HG02840 (cell line): ENCODE data around the gene PPP1R14D.
"Not testable (repeated sequence)": the region's sequence is repeated elsewhere in the genome, so short reads cannot be mapped to it uniquely, and the experiment has no call there.

Experiments
- ATAC-seq: cut with Tn5 transposase; IDR thresholded peaks from one replicate; pipeline ENCODE4 v1.9.1; 2021; ENCODE audit warnings: mild to moderate bottlenecking, moderate library complexity, moderate number of reproducible peaks; ENCODE audit not compliant: unreplicated experiment, low FRiP score

Gene PPP1R14D

GRCh38 chr15:40828447-40829036 lies at the start of gene PPP1R14D:
PPP1R14D (minus strand) TSS chr15:40828708; CDS start chr15:40828641, 67 bp downstream.
- ATAC-seq = no peak

GRCh38 chr15:40877694-40878093 lies 49.2 kb upstream of the PPP1R14D start:
- ATAC-seq = no peak

GRCh38 chr15:40875991-40876730 lies 47.7 kb upstream of the PPP1R14D start:
- ATAC-seq = no peak

GRCh38 chr15:40873694-40874561 lies 45.4 kb upstream of the PPP1R14D start, which contains the start of gene RHOV:
RHOV (minus strand) TSS chr15:40874234; CDS start chr15:40874139, 95 bp downstream.
- ATAC-seq = no peak

GRCh38 chr15:40872791-40873693 lies 44.5 kb upstream of the PPP1R14D start:
- no peak for ATAC-seq

- ATAC-seq = no peak
Measured at GRCh38 chr15:40871749-40872617, 43.5 kb upstream of the PPP1R14D start.

- ATAC-seq = no peak
Measured at GRCh38 chr15:40870716-40871115, 42.2 kb upstream of the PPP1R14D start.

GRCh38 chr15:40869686-40870085 lies 41.2 kb upstream of the PPP1R14D start:
- no peak for ATAC-seq

GRCh38 chr15:40867199-40867598 lies 38.7 kb upstream of the PPP1R14D start:
- ATAC-seq = no peak

- no peak for ATAC-seq
Measured at GRCh38 chr15:40863660-40864270, 35.3 kb upstream of the PPP1R14D start.

GRCh38 chr15:40861147-40861546 lies 32.6 kb upstream of the PPP1R14D start:
- ATAC-seq = not testable (repeated sequence)

GRCh38 chr15:40859206-40859851 lies 30.8 kb upstream of the PPP1R14D start:
- no peak for ATAC-seq

- no peak for ATAC-seq
Measured at GRCh38 chr15:40858706-40859105, 30.2 kb upstream of the PPP1R14D start.

GRCh38 chr15:40857601-40858341 lies 29.3 kb upstream of the PPP1R14D start:
- ATAC-seq = no peak

GRCh38 chr15:40856746-40857145 lies 28.2 kb upstream of the PPP1R14D start:
- ATAC-seq = no peak

GRCh38 chr15:40855706-40856234 lies 27.3 kb upstream of the PPP1R14D start:
- ATAC-seq = no peak

GRCh38 chr15:40854161-40854560 lies 25.7 kb upstream of the PPP1R14D start:
- ATAC-seq = no peak
